Muscle of back (tissue), 11 donors: ENCODE data around the gene NES. TPM values are rescaled to one million over a fixed set of nuclear protein-coding genes. Genes with fewer than 3 reads are reported as not detected.

ENCODE experiments used
- DNase-seq, 3 donors: peaks; one replicate each; pipeline versions ENCODE4 v3.0.0 to v3.0.0-alpha.2; 2013
- polyA plus RNA-seq, 10 donors: library from polyadenylated mRNA; unstranded; fragments of 120-200 nt; gene quantifications; one replicate each; pipeline ENCODE4 v1.2.1, GENCODE V29; 2013; ENCODE audit not compliant: insufficient read length in 10 of 10

The NES gene
- polyA plus RNA-seq, 10 donors, result 584 to 1,081 (median 826) TPM

GRCh38 chr1:156705321-156705917 is 28.2 kb upstream of the NES start, which contains the start of gene CRABP2:
CRABP2 (minus strand) TSS chr1:156705583; CDS start chr1:156705446, 137 bp downstream.
- DNase-seq, result peak; percentile 68 to 95 (median 78)

- DNase-seq, result peak in 1 of 3 donors; percentile 69
Measured at GRCh38 chr1:156704930-156705320, 27.7 kb upstream of the NES start.

DNA sequence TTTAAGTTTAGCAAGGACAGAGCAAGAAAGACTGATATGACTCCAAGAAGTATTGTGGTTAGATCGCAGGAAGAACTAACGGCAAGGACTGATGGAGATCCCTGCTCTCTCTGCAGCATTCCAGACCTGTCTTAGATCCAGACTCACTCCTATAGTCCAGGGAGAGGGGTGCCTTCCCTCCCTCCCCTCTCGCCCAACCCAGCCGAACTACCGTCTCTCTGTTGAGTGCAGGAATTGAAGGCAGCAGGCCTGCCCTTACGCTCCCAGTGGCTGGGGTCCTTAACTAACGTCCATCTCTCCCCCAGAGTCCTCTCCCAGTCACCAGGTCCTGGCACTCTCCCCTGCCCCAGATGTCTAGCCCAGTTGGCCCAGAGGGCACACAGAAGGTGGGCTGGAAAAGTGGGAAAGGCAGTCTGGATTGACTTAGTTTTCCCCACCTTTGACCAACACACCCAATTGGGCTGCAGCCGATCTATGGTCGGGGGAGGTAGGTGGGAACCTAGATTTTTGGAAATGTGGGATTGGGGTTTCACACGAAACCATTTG is 27.0 kb upstream of the NES start:
- DNase-seq, result peak in 1 of 3 donors; percentile 50

DNA sequence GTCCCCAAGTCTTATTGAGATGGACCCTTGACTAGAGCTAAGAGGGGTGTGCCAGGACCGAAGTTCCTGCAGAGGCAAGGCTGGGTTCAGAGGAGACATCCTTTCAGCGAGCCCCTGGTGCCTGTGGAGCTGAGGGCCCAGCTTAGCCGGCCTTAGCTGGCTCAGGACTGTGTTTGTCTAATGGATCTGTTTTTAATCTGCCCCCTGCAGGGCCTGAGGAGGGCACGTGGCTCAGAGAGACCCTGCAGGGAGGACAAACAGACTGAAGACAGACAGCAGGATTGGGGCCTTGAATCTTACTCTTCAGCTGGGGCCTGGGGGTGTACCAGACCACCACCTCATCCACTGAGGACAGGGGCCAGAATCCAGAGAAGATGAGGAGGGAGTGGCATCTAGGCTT is 26.5 kb upstream of the NES start:
- peak in 1 of 3 donors; percentile 26 for DNase-seq

DNA sequence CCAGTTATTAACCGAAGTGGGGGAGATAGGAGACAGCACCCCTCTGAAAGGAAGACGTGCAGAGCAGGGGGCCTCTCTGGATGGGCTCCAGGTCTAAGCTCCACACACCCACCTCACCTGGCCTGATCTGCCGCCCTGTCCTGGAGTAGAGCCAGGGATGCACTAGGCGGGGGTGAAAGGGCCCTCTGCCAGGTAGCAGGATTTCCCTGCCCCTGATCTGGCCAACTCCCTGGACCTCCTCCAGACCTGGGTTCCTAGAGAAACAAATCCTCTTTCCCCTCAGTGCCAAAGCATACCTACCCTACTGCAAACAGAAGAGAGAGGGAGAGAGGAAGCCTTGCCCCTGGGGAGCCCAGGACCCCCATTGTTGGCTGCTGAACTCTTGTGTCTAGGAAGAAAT is 26.1 kb upstream of the NES start:
- DNase-seq, result peak in 1 of 3 donors; percentile 21

- no peak for DNase-seq
Measured at GRCh38 chr1:156700736-156701531, 23.7 kb upstream of the NES start.

GRCh38 chr1:156698995-156699394 is 21.8 kb upstream of the NES start:
- DNase-seq, result no peak

GRCh38 chr1:156697481-156697880 is 20.3 kb upstream of the NES start:
- DNase-seq, result no peak

GRCh38 chr1:156696755-156697154 is 19.5 kb upstream of the NES start:
- DNase-seq, result no peak

GRCh38 chr1:156694690-156694962 is 17.4 kb upstream of the NES start:
- no peak for DNase-seq

DNA sequence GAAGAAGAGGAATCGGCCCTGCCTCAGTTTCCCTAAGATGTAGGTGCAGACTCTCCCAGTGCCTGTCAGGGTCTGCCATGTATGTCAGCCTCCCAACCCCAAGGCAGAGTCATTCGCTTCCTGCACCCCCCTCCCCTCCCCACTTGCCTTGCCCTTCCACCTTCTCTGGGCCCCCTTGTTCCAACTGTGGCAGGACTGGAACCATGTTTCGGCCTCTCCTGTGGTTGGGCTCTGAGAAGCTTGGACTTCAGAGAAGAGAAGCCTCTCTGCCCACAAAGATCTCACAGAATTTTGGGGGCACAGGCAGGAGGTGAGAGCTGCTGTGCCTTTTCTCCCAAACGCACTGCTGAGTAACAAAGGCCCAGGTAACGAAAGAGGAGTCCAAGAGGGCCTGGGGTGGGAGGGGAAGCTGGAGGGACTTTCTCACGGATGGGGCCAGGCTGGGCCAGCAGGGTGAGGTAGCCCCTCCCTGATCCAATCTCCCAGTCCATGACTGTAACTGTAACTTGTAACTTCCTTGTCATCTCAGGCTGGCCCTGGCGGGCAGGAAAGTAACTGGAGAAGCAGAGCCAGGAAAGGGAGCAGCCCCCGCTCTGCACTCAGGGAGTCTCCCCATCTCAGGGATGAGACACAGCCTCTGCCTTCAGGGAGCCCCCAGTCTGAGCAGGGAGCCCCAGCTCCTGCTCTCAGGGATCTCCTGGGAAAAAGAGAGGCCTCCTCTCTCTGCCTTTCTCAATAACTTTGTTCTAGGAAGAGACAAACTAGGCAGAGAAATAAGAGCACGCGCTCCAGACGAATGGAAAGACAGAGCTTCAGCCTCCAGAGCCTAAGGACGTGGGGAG is 16.9 kb upstream of the NES start:
- peak in 1 of 3 donors; percentile 49 for DNase-seq

GRCh38 chr1:156692925-156693847 is 16.0 kb upstream of the NES start:
- peak in 1 of 3 donors; percentile 60 for DNase-seq

DNA sequence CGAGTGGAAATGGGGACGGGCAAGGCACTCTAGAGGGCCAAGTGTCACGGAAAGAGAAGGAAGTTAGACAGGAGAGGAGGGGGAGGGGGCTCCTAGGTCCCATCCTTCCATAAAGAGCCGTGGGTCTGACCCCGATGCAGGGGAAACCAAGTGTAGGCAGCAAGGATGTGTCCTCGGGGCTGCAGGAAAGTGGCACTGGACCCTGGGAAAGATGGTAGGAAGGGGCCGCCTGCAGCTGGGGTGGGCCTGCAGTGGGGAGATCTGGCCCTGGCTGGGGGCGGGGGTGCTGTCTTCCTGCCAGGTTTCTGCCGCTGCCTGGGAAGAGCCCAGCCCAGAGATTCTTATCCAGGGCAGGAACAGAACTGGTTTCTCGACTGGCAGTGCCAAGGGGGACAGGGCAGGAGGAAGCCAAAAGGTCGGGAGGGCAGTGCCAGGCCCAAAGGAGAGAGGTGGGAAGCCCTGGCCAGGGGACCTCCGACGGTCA is 15.3 kb upstream of the NES start:
- peak in 1 of 3 donors; percentile 55 for DNase-seq

GRCh38 chr1:156691665-156692440 is 14.6 kb upstream of the NES start:
- DNase-seq, result peak in 2 of 3 donors; percentile 56 to 65

- no peak for DNase-seq
Measured at GRCh38 chr1:156691191-156691590, 14.0 kb upstream of the NES start.

DNA sequence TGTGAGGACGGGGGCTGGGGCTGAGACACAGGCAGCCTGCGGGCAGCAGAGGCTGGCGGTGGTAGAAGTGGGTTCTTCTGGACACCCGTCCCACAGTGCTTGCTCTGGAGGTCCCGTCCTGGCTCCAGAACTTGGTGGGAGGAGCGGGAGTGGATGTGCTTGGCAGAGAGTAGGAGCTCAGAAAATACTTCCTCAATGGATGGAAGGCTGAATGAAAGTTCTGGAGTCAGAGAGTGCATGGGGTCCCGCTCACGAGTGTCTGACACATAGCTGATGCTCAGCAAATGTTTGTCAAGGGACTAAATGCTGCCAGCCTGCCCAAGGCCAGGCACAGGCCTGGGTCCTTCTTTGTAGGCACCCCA is 13.4 kb upstream of the NES start:
- peak in 1 of 3 donors; percentile 54 for DNase-seq

DNA sequence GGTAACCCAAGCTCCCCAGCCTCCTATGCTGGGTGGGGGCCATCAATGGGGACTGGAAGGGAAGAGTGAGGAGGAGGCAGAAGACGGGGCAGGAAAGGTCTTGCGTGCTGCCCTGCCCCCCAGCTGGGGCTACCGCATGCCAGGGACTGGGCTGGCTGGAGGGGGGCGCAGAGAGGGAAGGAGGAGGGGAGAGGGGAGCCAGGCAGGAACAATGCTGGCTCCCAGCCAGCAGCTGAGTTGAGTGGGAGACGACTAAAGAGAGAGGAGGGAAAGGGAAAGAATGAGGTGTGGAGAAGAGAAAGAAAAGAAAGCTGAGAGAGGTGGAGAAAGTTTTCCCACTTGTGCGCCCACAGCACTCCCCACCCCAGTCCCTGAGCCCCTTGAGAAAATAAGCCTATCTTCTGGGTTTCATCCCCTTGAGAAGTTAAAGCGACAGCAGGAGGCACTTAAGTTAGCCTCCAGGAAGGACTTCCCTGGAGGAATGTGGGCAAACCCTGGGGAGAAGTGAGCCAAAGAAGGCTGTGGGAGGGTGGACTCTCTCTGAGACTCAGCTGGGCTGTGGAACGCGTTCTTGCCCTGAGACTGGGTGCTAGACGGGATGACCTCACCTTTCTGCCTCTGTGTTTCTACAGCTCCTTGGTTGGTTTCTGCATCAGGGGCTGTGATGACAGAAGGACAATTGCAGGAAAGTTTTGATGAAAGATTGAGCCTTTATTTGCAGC is 12.9 kb upstream of the NES start:
- DNase-seq, result no peak

GRCh38 chr1:156689035-156689952 is 12.1 kb upstream of the NES start:
- DNase-seq, result peak; percentile 77 to 95 (median 84)
